Smooth muscle cell (in vitro differentiated cells): ENCODE data around the gene PROSER3. TPM values are rescaled to one million over a fixed set of nuclear protein-coding genes. Genes with fewer than 3 reads are reported as not detected.

Source experiments
- DNase-seq: peaks from one replicate; lab custom pipeline; 2025; ENCODE audit not compliant: unreplicated experiment; lab: John Stamatoyannopoulos, UW
- H2AFZ ChIP-seq: fragments of 200-600 bp; sonication (generic); 2 replicates; pipeline ENCODE4 v1.6.0; 2016; ENCODE audit warnings: antibody characterized with exemption, low read depth, mild to moderate bottlenecking
- H3F3A ChIP-seq: fragments of 200-600 bp; sonication (generic); 2 replicates; pipeline ENCODE4 v1.6.0; 2017; ENCODE audit warnings: antibody characterized with exemption, low read depth
- H3K27ac ChIP-seq: fragments of 200-600 bp; sonication (generic); 2 replicates; pipeline ENCODE4 v1.5.1; 2016; ENCODE audit warnings: low read depth, mild to moderate bottlenecking
- H3K27me3 ChIP-seq: fragments of 200-600 bp; sonication (generic); 2 replicates; pipeline ENCODE4 v1.6.1; 2016; ENCODE audit warnings: low read depth, mild to moderate bottlenecking
- H3K36me3 ChIP-seq: fragments of 200-600 bp; sonication (generic); 2 replicates; pipeline ENCODE4 v1.5.1; 2016; ENCODE audit warnings: low read depth
- H3K4me1 ChIP-seq: fragments of 200-600 bp; sonication (generic); 2 replicates; pipeline ENCODE4 v1.5.1; 2016; ENCODE audit warnings: low read depth
- H3K4me2 ChIP-seq: fragments of 200-600 bp; sonication (generic); 2 replicates; pipeline ENCODE4 v1.6.0; 2016; ENCODE audit warnings: mild to moderate bottlenecking
- H3K4me3 ChIP-seq: fragments of 200-600 bp; sonication (generic); 2 replicates; pipeline ENCODE4 v1.5.1; 2016; ENCODE audit warnings: mild to moderate bottlenecking
- H3K79me2 ChIP-seq: fragments of 200-600 bp; sonication (generic); 2 replicates; pipeline ENCODE4 v1.6.0; 2016; ENCODE audit warnings: low read depth, mild to moderate bottlenecking
- H3K9ac ChIP-seq: fragments of 200-600 bp; sonication (generic); 2 replicates; pipeline ENCODE4 v1.6.0; 2016; ENCODE audit warnings: low read depth
- H3K9me3 ChIP-seq: fragments of 200-600 bp; sonication (generic); replicated peaks from 2 replicates; pipeline ENCODE4 v1.5.1; 2016; ENCODE audit warnings: low read depth
- H4K20me1 ChIP-seq: fragments of 200-600 bp; sonication (generic); 2 replicates; pipeline ENCODE4 v1.6.0; 2016; ENCODE audit warnings: low read depth
- CTCF ChIP-seq: fragments of 200-600 bp; sonication (generic); IDR thresholded peaks from 2 replicates; pipeline ENCODE4 v1.5.1; 2017; ENCODE audit warnings: borderline replicate concordance, mild to moderate bottlenecking, antibody characterized with exemption; ENCODE audit not compliant: insufficient read depth, poor library complexity, severe bottlenecking
- WGBS: methylation state at CpG from one replicate; pipeline ENCODE4 v1.1.7; 2016; ENCODE audit warnings: low lambda C conversion rate; 5-methylcytosine and 5-hydroxymethylcytosine counted together
- polyA plus RNA-seq: library from polyadenylated mRNA; unstranded; fragments of >200 nt; fragmentation: Nextera tagmentation; extraction: Ambion mirVana; gene quantifications from 2 replicates; pipeline ENCODE4 v1.2.1, GENCODE V29; 2016
- total RNA-seq: library from RNA; depleted of rRNA; stranded (reverse); fragments of >200 nt; gene quantifications from 2 replicates; pipeline ENCODE4 v1.2.3, GENCODE V29; 2014

PROSER3 gene
- total RNA-seq, result 6.1 and 13.7 TPM in 2 replicates
- 24.8 and 32.3 TPM in 2 replicates for polyA plus RNA-seq

GRCh38 chr19:35757749-35758608 lies at the start of gene PROSER3:
PROSER3 (plus strand) TSS chr19:35758176; CDS start chr19:35758216, 40 bp downstream.
- under 1% methylated on average over 49 of the region's 53 CpGs for WGBS
- peaks cover 4% of the 10 kb centered on the region for H3K36me3 ChIP-seq
- peak within 1 kb of the TSS; percentile 86 for H3K4me2 ChIP-seq
- peaks cover 28% of the 10 kb centered on the region for H3K4me1 ChIP-seq
- H3K79me2 ChIP-seq, result peaks cover 29% of the 10 kb centered on the region
- peak; percentile 85 for DNase-seq
- peak within 1 kb of the TSS; percentile 69 for H3K4me3 ChIP-seq
- peak within 1 kb of the TSS; percentile 39 for H2AFZ ChIP-seq
- peak within 1 kb of the TSS; percentile 99 for H3K27ac ChIP-seq
- H3F3A ChIP-seq, result peaks cover 27% of the 10 kb centered on the region
- H3K27me3 ChIP-seq, result no peaks in the 10 kb centered on the region
- H3K9me3 ChIP-seq, result no peaks in the 10 kb centered on the region
- peak within 1 kb of the TSS; percentile 92 for H3K9ac ChIP-seq
- no peak for TF ChIP-seq CTCF
- H4K20me1 ChIP-seq, result peaks cover 20% of the 10 kb centered on the region

- no peaks in the 10 kb centered on the region for H4K20me1 ChIP-seq
- no peak overlapping the region for H3K27ac ChIP-seq
- no peak overlapping the region for H2AFZ ChIP-seq
- H3K9ac ChIP-seq, result no peak overlapping the region
- H3K9me3 ChIP-seq, result no peaks in the 10 kb centered on the region
- no peaks in the 10 kb centered on the region for H3K27me3 ChIP-seq
- DNase-seq, result no peak
- H3K4me2 ChIP-seq, result no peak overlapping the region
- no peaks in the 10 kb centered on the region for H3K36me3 ChIP-seq
- H3K4me1 ChIP-seq, result no peaks in the 10 kb centered on the region
- TF ChIP-seq CTCF, result no peak
- no peaks in the 10 kb centered on the region for H3F3A ChIP-seq
- H3K79me2 ChIP-seq, result no peaks in the 10 kb centered on the region
- no peak overlapping the region for H3K4me3 ChIP-seq
- 90% methylated on average over 1 of the region's 1 CpG for WGBS
Measured at GRCh38 chr19:35708391-35708790, 49.6 kb upstream of the PROSER3 start.

GRCh38 chr19:35710784-35711723 lies 46.9 kb upstream of the PROSER3 start:
- H4K20me1 ChIP-seq, result no peaks in the 10 kb centered on the region
- no peak overlapping the region for H3K4me3 ChIP-seq
- no peaks in the 10 kb centered on the region for H3F3A ChIP-seq
- H3K4me1 ChIP-seq, result peaks cover 4% of the 10 kb centered on the region
- no peak overlapping the region for H3K27ac ChIP-seq
- H3K36me3 ChIP-seq, result no peaks in the 10 kb centered on the region
- H3K79me2 ChIP-seq, result no peaks in the 10 kb centered on the region
- no peaks in the 10 kb centered on the region for H3K27me3 ChIP-seq
- no peaks in the 10 kb centered on the region for H3K9me3 ChIP-seq
- WGBS, result 76% methylated on average over 13 of the region's 13 CpGs
- no peak for DNase-seq
- no peak overlapping the region for H2AFZ ChIP-seq
- TF ChIP-seq CTCF, result no peak
- no peak overlapping the region for H3K9ac ChIP-seq
- no peak overlapping the region for H3K4me2 ChIP-seq
